ENCODE data around the gene COX6B1.
"Not testable (repeated sequence)": the region's sequence is repeated elsewhere in the genome, so short reads cannot be mapped to it uniquely, and the experiment has no call there.

Gene COX6B1

GRCh38 chr19:35648017-35648961 is at the start of gene COX6B1:
TSS of gene COX6B1 (plus strand) at chr19:35648323. CDS start at chr19:35651244, 2,921 bp downstream.
- ChIA-PET CTCF (interaction anchor here (0.5 kb wide), 1 partner anchor 1716 kb away, joined by 4 read pairs; no protein-coding TSS in a partner anchor), POLR2A (ENCODE audit: low non-redundant PET) (interaction anchor here (0.5 to 0.7 kb wide), 2 partner anchors 11 to 44 kb away, joined by 3 to 8 read pairs; no protein-coding TSS in a partner anchor)
- peak; percentile 98 for DNase-seq (ENCODE audit: low spot score)
- no peak for TF ChIP-seq CTCF (conservative IDR thresholded peaks at IDR 0.05; ENCODE audit: low read depth)
- peak within 1 kb of the TSS; percentile 80 for H3K27ac ChIP-seq

GRCh38 chr19:35601971-35602370 is 46.2 kb upstream of the COX6B1 start:
- DNase-seq (ENCODE audit: low spot score), result no peak
- CTCF ChIA-PET, result no interaction called here
- POLR2A ChIA-PET (ENCODE audit: low non-redundant PET), result no interaction called here
- H3K27ac ChIP-seq, result no peak overlapping the region
- no peak for TF ChIP-seq CTCF (conservative IDR thresholded peaks at IDR 0.05; ENCODE audit: low read depth)

- H3K27ac ChIP-seq; DNase-seq (ENCODE audit: low spot score); CTCF ChIA-PET; POLR2A ChIA-PET (ENCODE audit: low non-redundant PET): not testable (repeated sequence)
These were observed 43.7 kb upstream of the COX6B1 start for GRCh38 chr19:35604436-35604835.

- POLR2A ChIA-PET (ENCODE audit: low non-redundant PET); DNase-seq (ENCODE audit: low spot score); H3K27ac ChIP-seq: not testable (repeated sequence)
- CTCF ChIA-PET, result interaction anchor here (0.6 to 1.1 kb wide), 2 partner anchors 86 to 128 kb away, joined by 3 to 4 read pairs; no protein-coding TSS in a partner anchor
These were observed 41.0 kb upstream of the COX6B1 start for GRCh38 chr19:35607170-35607569.

- no peak for DNase-seq (ENCODE audit: low spot score)
- CTCF ChIA-PET, result no interaction called here
- POLR2A ChIA-PET (ENCODE audit: low non-redundant PET), result no interaction called here
- no peak overlapping the region for H3K27ac ChIP-seq
- no peak for TF ChIP-seq CTCF (conservative IDR thresholded peaks at IDR 0.05; ENCODE audit: low read depth)
These were observed 40.5 kb upstream of the COX6B1 start for GRCh38 chr19:35607661-35608060.

- TF ChIP-seq CTCF (conservative IDR thresholded peaks at IDR 0.05; ENCODE audit: low read depth), result no peak
- no peak for DNase-seq (ENCODE audit: low spot score)
- no peak overlapping the region for H3K27ac ChIP-seq
- CTCF ChIA-PET, result no interaction called here
- POLR2A ChIA-PET (ENCODE audit: low non-redundant PET), result no interaction called here
These were observed 39.9 kb upstream of the COX6B1 start for GRCh38 chr19:35608251-35608650.

GRCh38 chr19:35609851-35610353 is 38.2 kb upstream of the COX6B1 start:
- no peak overlapping the region for H3K27ac ChIP-seq
- no peak for DNase-seq (ENCODE audit: low spot score)
- ChIA-PET CTCF (no interaction called here), POLR2A (ENCODE audit: low non-redundant PET) (no interaction called here)
- no peak for TF ChIP-seq CTCF (conservative IDR thresholded peaks at IDR 0.05; ENCODE audit: low read depth)
